ENCODE data around the gene CD44.

CD44 gene

DNA sequence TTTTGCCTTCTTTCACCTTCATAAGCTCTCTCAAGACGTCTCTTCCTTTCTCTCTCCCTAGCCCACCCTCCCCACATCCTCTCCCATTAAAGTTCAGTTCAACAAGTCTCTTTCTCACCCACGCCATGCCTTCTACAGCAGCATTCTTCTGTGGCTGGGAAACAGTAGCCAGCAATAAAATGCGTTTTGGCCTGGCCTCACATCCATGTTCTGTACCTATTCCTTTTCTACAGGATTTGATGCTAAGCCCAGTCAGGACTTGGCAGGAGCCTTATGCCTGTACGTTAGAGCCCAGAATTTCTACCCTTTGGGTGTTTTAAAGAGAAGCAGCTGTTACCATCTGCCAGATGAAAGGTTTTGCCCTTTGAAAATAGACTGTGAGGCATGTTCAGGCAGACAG, 7.1 kb upstream of the CD44 start:
- no peak for ATAC-seq
- TF ChIP-seq TCF4 (CRISPR knock-in tag; IDR thresholded peaks at IDR 0.05; ENCODE audit: borderline replicate concordance): no peak
- no peak for TF ChIP-seq CSRNP3 (CRISPR knock-in tag; IDR thresholded peaks at IDR 0.05)
- no peak for TF ChIP-seq ZNF70 (CRISPR knock-in tag; IDR thresholded peaks at IDR 0.05)
- TF ChIP-seq, protein P1, sequence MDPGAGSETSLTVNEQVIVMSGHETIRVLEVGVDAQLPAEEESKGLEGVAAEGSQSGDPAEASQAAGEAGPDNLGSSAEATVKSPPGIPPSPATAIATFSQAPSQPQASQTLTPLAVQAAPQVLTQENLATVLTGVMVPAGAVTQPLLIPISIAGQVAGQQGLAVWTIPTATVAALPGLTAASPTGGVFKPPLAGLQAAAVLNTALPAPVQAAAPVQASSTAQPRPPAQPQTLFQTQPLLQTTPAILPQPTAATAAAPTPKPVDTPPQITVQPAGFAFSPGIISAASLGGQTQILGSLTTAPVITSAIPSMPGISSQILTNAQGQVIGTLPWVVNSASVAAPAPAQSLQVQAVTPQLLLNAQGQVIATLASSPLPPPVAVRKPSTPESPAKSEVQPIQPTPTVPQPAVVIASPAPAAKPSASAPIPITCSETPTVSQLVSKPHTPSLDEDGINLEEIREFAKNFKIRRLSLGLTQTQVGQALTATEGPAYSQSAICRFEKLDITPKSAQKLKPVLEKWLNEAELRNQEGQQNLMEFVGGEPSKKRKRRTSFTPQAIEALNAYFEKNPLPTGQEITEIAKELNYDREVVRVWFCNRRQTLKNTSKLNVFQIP (CRISPR knock-in tag; IDR thresholded peaks at IDR 0.05; ENCODE audit: borderline replicate concordance, low read depth): no peak
- no peak for TF ChIP-seq TSHZ2 (CRISPR knock-in tag; IDR thresholded peaks at IDR 0.05)
- no peak for TF ChIP-seq ZNF565 (CRISPR knock-in tag; conservative IDR thresholded peaks at IDR 0.05; ENCODE audit: low read depth)
- TF ChIP-seq ARNTL (CRISPR knock-in tag; IDR thresholded peaks at IDR 0.05; ENCODE audit: borderline replicate concordance, low read depth): no peak
- no peak for TF ChIP-seq PPARA (CRISPR knock-in tag; IDR thresholded peaks at IDR 0.05; ENCODE audit: borderline replicate concordance)
- TF ChIP-seq, protein P2, sequence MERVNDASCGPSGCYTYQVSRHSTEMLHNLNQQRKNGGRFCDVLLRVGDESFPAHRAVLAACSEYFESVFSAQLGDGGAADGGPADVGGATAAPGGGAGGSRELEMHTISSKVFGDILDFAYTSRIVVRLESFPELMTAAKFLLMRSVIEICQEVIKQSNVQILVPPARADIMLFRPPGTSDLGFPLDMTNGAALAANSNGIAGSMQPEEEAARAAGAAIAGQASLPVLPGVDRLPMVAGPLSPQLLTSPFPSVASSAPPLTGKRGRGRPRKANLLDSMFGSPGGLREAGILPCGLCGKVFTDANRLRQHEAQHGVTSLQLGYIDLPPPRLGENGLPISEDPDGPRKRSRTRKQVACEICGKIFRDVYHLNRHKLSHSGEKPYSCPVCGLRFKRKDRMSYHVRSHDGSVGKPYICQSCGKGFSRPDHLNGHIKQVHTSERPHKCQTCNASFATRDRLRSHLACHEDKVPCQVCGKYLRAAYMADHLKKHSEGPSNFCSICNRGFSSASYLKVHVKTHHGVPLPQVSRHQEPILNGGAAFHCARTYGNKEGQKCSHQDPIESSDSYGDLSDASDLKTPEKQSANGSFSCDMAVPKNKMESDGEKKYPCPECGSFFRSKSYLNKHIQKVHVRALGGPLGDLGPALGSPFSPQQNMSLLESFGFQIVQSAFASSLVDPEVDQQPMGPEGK (CRISPR knock-in tag; IDR thresholded peaks at IDR 0.05; ENCODE audit: borderline replicate concordance): no peak
- TF ChIP-seq RARB (CRISPR knock-in tag; IDR thresholded peaks at IDR 0.05): no peak
- TF ChIP-seq OSR1 (CRISPR knock-in tag; IDR thresholded peaks at IDR 0.05): no peak
- TF ChIP-seq, protein P3, sequence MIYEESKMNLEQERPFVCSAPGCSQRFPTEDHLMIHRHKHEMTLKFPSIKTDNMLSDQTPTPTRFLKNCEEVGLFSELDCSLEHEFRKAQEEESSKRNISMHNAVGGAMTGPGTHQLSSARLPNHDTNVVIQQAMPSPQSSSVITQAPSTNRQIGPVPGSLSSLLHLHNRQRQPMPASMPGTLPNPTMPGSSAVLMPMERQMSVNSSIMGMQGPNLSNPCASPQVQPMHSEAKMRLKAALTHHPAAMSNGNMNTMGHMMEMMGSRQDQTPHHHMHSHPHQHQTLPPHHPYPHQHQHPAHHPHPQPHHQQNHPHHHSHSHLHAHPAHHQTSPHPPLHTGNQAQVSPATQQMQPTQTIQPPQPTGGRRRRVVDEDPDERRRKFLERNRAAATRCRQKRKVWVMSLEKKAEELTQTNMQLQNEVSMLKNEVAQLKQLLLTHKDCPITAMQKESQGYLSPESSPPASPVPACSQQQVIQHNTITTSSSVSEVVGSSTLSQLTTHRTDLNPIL (CRISPR knock-in tag; IDR thresholded peaks at IDR 0.05; ENCODE audit: low read depth): no peak
- TF ChIP-seq ZFP30 (CRISPR knock-in tag; IDR thresholded peaks at IDR 0.05): no peak
- TF ChIP-seq GLIS3 (CRISPR knock-in tag; IDR thresholded peaks at IDR 0.05): no peak
- no peak for TF ChIP-seq SNAI2 (CRISPR knock-in tag; IDR thresholded peaks at IDR 0.05)
- no peak for TF ChIP-seq ZFP3 (CRISPR knock-in tag; IDR thresholded peaks at IDR 0.05)
- TF ChIP-seq ESRRG (CRISPR knock-in tag; IDR thresholded peaks at IDR 0.05): no peak
- no peak for TF ChIP-seq CSDC2 (CRISPR knock-in tag; IDR thresholded peaks at IDR 0.05)

GRCh38 chr11:35133656-35134055, 5.3 kb upstream of the CD44 start:
- no peak for ATAC-seq
- TF ChIP-seq ARNTL (CRISPR knock-in tag; IDR thresholded peaks at IDR 0.05; ENCODE audit: borderline replicate concordance, low read depth) (no peak), BACH2 (CRISPR knock-in tag; IDR thresholded peaks at IDR 0.05; ENCODE audit: borderline replicate concordance) (no peak), ZFP30 (CRISPR knock-in tag; IDR thresholded peaks at IDR 0.05) (no peak), ZNF8 (CRISPR knock-in tag; IDR thresholded peaks at IDR 0.05) (no peak), ZNF70 (CRISPR knock-in tag; IDR thresholded peaks at IDR 0.05) (no peak), ESRRG (CRISPR knock-in tag; IDR thresholded peaks at IDR 0.05) (no peak)
- TF ChIP-seq, protein P3 (CRISPR knock-in tag; IDR thresholded peaks at IDR 0.05; ENCODE audit: low read depth): no peak
- TF ChIP-seq, protein P1 (CRISPR knock-in tag; IDR thresholded peaks at IDR 0.05; ENCODE audit: borderline replicate concordance, low read depth): no peak
- TF ChIP-seq, protein P2 (CRISPR knock-in tag; IDR thresholded peaks at IDR 0.05; ENCODE audit: borderline replicate concordance): no peak
